ENCODE measurements around the gene DAB2. TPM values are rescaled to one million over a fixed set of nuclear protein-coding genes. Genes with fewer than 3 reads are reported as not detected.
"Not testable (repeated sequence)": the region's sequence is repeated elsewhere in the genome, so short reads cannot be mapped to it uniquely, and the experiment has no call there.

The DAB2 gene
- total RNA-seq, 1 donor from 2014 or later: 117 TPM

GRCh38 chr5:39420482-39421145 lies 4.2 kb downstream of the DAB2 start:
- DNase-seq (ENCODE audit: low read depth): peak; percentile 69

GRCh38 chr5:39419796-39420195 lies 5.0 kb downstream of the DAB2 start:
- no peak for DNase-seq (ENCODE audit: low read depth)

- DNase-seq (ENCODE audit: low read depth): no peak
Observed at GRCh38 chr5:39417979-39418378, 6.8 kb downstream of the DAB2 start.

- no peak for DNase-seq (ENCODE audit: low read depth)
Observed at GRCh38 chr5:39415201-39415600, 9.6 kb downstream of the DAB2 start.

- no peak for DNase-seq (ENCODE audit: low read depth)
Observed at GRCh38 chr5:39414426-39414825, 10.4 kb downstream of the DAB2 start.

GRCh38 chr5:39413771-39414170 lies 11.0 kb downstream of the DAB2 start:
- DNase-seq (ENCODE audit: low read depth): no peak

- no peak for DNase-seq (ENCODE audit: low read depth)
Observed at GRCh38 chr5:39412721-39413394, 11.9 kb downstream of the DAB2 start.

GRCh38 chr5:39411985-39412384 lies 12.8 kb downstream of the DAB2 start:
- DNase-seq (ENCODE audit: low read depth): no peak

GRCh38 chr5:39411061-39411460 lies 13.7 kb downstream of the DAB2 start:
- peak; percentile 71 for DNase-seq (ENCODE audit: low read depth)

GRCh38 chr5:39409033-39409432 lies 15.7 kb downstream of the DAB2 start:
- no peak for DNase-seq (ENCODE audit: low read depth)

GRCh38 chr5:39405083-39405843 lies 19.5 kb downstream of the DAB2 start:
- DNase-seq (ENCODE audit: low read depth): peak; percentile 28

- not testable (repeated sequence) for DNase-seq (ENCODE audit: low read depth)
Observed at GRCh38 chr5:39403761-39404160, 21.0 kb downstream of the DAB2 start.

GRCh38 chr5:39402140-39402539 lies 22.6 kb downstream of the DAB2 start:
- DNase-seq (ENCODE audit: low read depth): peak; percentile 62

- DNase-seq (ENCODE audit: low read depth): peak; percentile 70
Observed at GRCh38 chr5:39400713-39401578, 23.8 kb downstream of the DAB2 start.

GRCh38 chr5:39399135-39400036 lies 25.4 kb downstream of the DAB2 start:
- peak; percentile 100 for DNase-seq (ENCODE audit: low read depth)

GRCh38 chr5:39396843-39397242 lies 27.9 kb downstream of the DAB2 start:
- no peak for DNase-seq (ENCODE audit: low read depth)

- no peak for DNase-seq (ENCODE audit: low read depth)
Observed at GRCh38 chr5:39395521-39395920, 29.3 kb downstream of the DAB2 start.

GRCh38 chr5:39394946-39395345 lies 29.8 kb downstream of the DAB2 start:
- peak; percentile 79 for DNase-seq (ENCODE audit: low read depth)

GRCh38 chr5:39390945-39391344 lies 33.8 kb downstream of the DAB2 start:
- DNase-seq (ENCODE audit: low read depth): no peak

GRCh38 chr5:39387293-39387692 lies 37.5 kb downstream of the DAB2 start:
- DNase-seq (ENCODE audit: low read depth): no peak

- DNase-seq (ENCODE audit: low read depth): no peak
Observed at GRCh38 chr5:39384271-39384670, 40.5 kb downstream of the DAB2 start.
